Measurements from ENCODE around the gene GRAMD2A. TPM values are rescaled to one million over a fixed set of nuclear protein-coding genes. Genes with fewer than 3 reads are reported as not detected.

Gene GRAMD2A
- total RNA-seq, 4 donors from 2014 or later: 0.39 to 0.64 TPM; not detected in 2

DNA sequence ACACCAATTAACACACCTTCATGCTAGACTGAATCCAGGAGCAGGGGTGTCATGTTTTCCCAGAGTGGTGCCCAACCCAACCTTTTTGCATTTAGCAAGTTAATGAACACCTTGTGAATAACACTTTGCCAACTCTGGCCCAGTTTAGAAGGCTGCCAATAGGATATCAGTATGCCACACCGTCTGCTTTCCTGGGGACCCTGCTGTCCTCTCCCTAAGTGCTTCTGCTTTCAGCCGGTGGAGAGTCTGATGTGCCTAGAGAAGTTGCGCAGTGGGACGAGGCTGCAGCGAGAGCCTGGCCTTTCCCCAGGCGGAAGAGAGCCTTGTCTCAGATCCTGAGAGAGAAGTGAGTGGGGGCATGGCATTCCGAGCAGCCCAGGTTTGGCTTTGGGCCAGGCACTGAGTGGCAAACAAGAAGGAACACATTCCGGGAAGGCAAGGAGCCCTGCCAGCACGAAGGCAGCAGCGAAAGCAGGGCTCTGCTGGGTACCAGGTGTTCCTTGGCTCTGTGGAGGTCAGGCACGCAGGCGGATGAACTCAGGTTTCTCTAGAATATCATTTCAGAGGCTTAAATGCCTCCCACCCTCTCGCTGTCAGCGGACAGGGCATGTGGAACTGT lies 42.5 kb downstream of the GRAMD2A start:
- 13 to 17% methylated on average over 5 to 7 of the region's 14 CpGs for WGBS, 2 donors (ENCODE audit: low coverage in 1 of 2)
- Histone ChIP-seq H3K9me3 (no peaks in the 10 kb centered on the region), H3K4me1 (peaks cover 0 to 43% (median 6%) of the 10 kb centered on the region in 3 donors), H3K36me3 (no peaks in the 10 kb centered on the region), H3K27me3 (no peaks in the 10 kb centered on the region), H3K4me3 (peak overlapping the region; percentile 57 to 61), H3K27ac (peak overlapping the region; percentile 86 to 92 (median 88))
- peak; percentile 79 for ATAC-seq
- no peak for TF ChIP-seq EP300 (IDR thresholded peaks at IDR 0.05)
- peak; percentile 98 for TF ChIP-seq POLR2AphosphoS5 (IDR thresholded peaks at IDR 0.05)

DNA sequence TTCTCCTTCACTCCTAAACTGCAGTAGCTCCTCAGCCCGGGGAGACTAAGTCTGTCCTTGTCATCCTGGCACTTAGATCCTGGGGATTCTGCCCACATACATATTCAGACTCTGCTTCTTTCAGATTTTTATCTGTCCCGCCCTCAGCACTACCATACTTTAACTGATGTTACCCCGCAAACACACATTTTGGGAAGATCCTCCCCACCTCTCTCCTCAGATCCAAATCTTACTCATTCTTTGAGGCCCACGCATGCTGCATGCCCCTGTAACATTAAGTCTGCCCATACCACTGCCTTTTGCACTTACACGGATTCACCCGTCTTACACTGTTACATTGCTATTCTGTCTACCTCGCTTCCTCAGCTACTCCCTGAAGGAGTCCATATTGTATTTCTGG lies 43.3 kb downstream of the GRAMD2A start:
- TF ChIP-seq POLR2AphosphoS5 (IDR thresholded peaks at IDR 0.05) (no peak), POLR2A (IDR thresholded peaks at IDR 0.05) (no peak), EP300 (IDR thresholded peaks at IDR 0.05) (no peak)
- TF ChIP-seq, protein P1, sequence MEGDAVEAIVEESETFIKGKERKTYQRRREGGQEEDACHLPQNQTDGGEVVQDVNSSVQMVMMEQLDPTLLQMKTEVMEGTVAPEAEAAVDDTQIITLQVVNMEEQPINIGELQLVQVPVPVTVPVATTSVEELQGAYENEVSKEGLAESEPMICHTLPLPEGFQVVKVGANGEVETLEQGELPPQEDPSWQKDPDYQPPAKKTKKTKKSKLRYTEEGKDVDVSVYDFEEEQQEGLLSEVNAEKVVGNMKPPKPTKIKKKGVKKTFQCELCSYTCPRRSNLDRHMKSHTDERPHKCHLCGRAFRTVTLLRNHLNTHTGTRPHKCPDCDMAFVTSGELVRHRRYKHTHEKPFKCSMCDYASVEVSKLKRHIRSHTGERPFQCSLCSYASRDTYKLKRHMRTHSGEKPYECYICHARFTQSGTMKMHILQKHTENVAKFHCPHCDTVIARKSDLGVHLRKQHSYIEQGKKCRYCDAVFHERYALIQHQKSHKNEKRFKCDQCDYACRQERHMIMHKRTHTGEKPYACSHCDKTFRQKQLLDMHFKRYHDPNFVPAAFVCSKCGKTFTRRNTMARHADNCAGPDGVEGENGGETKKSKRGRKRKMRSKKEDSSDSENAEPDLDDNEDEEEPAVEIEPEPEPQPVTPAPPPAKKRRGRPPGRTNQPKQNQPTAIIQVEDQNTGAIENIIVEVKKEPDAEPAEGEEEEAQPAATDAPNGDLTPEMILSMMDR (IDR thresholded peaks at IDR 0.05): no peak
- H3K4me1 ChIP-seq: peaks cover 0 to 43% (median 6%) of the 10 kb centered on the region in 3 donors
- H3K27me3 ChIP-seq: no peaks in the 10 kb centered on the region
- ATAC-seq: no peak
- H3K27ac ChIP-seq: peak overlapping the region; percentile 86 to 92 (median 88)
- 92 to 94% methylated on average over 2 to 7 of the region's 7 CpGs for WGBS, 2 donors (ENCODE audit: low coverage in 1 of 2)
- no peaks in the 10 kb centered on the region for H3K36me3 ChIP-seq
- H3K4me3 ChIP-seq: no peak overlapping the region
- H3K9me3 ChIP-seq: no peaks in the 10 kb centered on the region

DNA sequence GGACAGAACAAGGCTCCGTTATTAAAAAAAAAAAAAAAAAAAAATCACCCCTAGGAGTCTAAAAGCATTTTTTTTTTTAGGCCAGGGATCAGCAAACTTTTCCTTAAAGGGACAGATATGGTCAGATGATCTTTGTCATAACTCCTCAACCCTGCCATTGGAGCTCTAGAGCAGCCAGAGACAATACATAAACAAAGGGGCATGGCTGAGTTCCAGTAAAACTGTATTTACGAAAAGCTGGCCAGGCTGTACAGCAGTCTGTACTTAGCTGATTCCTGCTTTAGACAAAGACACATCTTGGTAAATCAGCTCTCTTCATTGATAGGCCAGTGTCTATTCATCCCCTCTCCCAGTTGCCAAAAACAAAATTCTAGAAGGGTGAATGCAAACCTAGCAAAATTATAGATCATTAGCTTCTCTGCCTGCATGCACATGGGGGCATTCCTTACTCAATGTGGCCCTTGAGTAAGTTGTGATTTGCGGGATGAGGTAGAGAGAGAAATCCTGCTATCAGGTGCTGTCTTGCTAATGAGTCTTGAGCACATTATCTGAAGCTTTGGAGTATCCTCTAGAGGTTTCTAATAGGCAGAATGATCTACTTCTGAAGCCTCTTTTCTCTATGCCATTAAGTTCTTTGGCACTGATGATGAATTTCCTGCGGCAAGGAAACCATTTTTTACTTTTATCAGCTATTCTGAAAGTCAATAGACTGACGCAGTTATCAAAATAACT lies 44.2 kb downstream of the GRAMD2A start:
- WGBS, 2 donors (ENCODE audit: low coverage in 1 of 2): 45 to 79% methylated on average over 3 to 4 of the region's 5 CpGs

DNA sequence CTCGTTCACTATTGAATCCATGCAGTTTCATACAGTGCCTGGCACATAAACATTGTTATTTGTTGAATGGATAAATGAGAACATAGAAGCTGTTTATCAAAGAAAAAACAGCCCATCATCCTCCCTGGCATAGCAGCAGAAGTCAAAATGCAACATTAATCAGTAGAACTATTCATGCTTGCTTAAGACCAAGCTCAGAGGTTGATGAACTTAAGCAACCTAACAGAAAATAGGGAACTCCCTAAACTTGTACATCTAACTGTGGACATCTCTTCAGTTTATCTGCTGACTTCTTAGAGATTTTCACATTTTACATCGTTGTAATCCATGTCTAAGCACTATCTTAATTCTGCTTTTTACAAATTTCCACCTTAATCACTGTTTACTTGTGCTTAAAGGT lies 50.2 kb downstream of the GRAMD2A start:
- Histone ChIP-seq H3K9me3 (no peaks in the 10 kb centered on the region), H3K27me3 (no peaks in the 10 kb centered on the region), H3K4me1 (peaks cover 0 to 1% (median 0%) of the 10 kb centered on the region in 3 donors), H3K36me3 (no peaks in the 10 kb centered on the region), H3K27ac (no peak overlapping the region), H3K4me3 (no peak overlapping the region)
- TF ChIP-seq POLR2A (IDR thresholded peaks at IDR 0.05) (no peak), EP300 (IDR thresholded peaks at IDR 0.05) (no peak), POLR2AphosphoS5 (IDR thresholded peaks at IDR 0.05) (no peak)
- TF ChIP-seq, protein P1 (IDR thresholded peaks at IDR 0.05): no peak
- no peak for ATAC-seq
- 43 to 87% methylated on average over 2 of the region's 2 CpGs for WGBS, 2 donors (ENCODE audit: low coverage in 1 of 2)

More for the DNA sequence above, 44.2 kb downstream of the GRAMD2A start:
- TF ChIP-seq EP300 (IDR thresholded peaks at IDR 0.05) (no peak), POLR2AphosphoS5 (IDR thresholded peaks at IDR 0.05) (peak; percentile 66)
- TF ChIP-seq, protein P1 (IDR thresholded peaks at IDR 0.05): no peak
- ATAC-seq: no peak
- peaks cover 0 to 43% (median 6%) of the 10 kb centered on the region in 3 donors for H3K4me1 ChIP-seq
- no peaks in the 10 kb centered on the region for H3K36me3 ChIP-seq
- H3K27me3 ChIP-seq: no peaks in the 10 kb centered on the region
- H3K27ac ChIP-seq: peak overlapping the region in 3 of 4 donors; percentile 86 to 92 (median 89)
- no peaks in the 10 kb centered on the region for H3K9me3 ChIP-seq
- no peak overlapping the region for H3K4me3 ChIP-seq

DNA sequence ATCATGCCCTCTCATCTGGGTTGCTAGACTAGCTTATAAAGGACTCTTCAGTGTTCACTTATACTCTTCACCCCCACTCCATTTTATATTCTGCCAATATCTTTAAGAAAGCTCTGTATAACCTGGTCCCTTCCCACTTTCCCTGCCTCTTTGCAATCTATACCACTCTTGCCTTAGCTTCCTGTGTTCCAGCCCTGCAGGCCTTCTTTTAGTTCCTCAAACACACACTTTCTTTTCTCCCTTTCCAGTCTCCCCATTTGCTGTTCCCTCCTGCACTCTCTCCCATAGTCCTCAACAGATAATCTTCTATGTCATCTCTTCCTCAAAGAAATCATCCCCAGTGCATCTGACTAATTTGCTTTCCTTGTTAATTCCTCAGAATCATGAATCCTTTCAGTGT lies 50.7 kb downstream of the GRAMD2A start:
- Histone ChIP-seq H3K4me3 (no peak overlapping the region), H3K9me3 (no peaks in the 10 kb centered on the region), H3K27ac (no peak overlapping the region), H3K36me3 (no peaks in the 10 kb centered on the region), H3K27me3 (no peaks in the 10 kb centered on the region), H3K4me1 (no peaks in the 10 kb centered on the region)
- no peak for ATAC-seq
- TF ChIP-seq POLR2A (IDR thresholded peaks at IDR 0.05) (no peak), EP300 (IDR thresholded peaks at IDR 0.05) (no peak)
- TF ChIP-seq, protein P1 (IDR thresholded peaks at IDR 0.05): no peak
